ENCODE measurements around the gene KIAA1671. TPM values are rescaled to one million over a fixed set of nuclear protein-coding genes. Genes with fewer than 3 reads are reported as not detected.

The KIAA1671 gene
- total RNA-seq, 4 donors from 2014 or later = 14.2 to 34.2 (median 22.6) TPM

DNA sequence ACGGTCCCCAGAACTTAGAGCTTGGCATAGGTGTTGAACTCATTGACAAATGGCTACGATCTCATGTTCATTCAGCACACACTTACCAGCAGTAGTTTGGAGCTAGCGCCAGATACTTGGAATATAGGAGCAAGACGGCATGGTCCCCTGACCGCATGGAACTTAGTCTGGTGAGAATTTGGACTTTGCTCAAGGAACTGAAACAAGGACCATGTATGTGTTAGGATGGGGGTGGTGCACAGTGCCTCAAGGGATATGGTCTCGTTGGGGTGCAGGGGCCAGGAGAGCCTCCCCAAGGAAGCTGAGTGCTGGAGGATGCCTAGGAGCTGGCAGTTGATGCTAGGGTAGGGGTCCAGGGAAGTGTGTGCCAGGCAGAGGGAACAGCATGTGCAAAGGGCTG lies 119.2 kb downstream of the KIAA1671 start:
- H3K9me3 ChIP-seq = no peaks in the 10 kb centered on the region
- no peak for TF ChIP-seq POLR2AphosphoS5 (IDR thresholded peaks at IDR 0.05)
- TF ChIP-seq, protein P1, sequence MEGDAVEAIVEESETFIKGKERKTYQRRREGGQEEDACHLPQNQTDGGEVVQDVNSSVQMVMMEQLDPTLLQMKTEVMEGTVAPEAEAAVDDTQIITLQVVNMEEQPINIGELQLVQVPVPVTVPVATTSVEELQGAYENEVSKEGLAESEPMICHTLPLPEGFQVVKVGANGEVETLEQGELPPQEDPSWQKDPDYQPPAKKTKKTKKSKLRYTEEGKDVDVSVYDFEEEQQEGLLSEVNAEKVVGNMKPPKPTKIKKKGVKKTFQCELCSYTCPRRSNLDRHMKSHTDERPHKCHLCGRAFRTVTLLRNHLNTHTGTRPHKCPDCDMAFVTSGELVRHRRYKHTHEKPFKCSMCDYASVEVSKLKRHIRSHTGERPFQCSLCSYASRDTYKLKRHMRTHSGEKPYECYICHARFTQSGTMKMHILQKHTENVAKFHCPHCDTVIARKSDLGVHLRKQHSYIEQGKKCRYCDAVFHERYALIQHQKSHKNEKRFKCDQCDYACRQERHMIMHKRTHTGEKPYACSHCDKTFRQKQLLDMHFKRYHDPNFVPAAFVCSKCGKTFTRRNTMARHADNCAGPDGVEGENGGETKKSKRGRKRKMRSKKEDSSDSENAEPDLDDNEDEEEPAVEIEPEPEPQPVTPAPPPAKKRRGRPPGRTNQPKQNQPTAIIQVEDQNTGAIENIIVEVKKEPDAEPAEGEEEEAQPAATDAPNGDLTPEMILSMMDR (IDR thresholded peaks at IDR 0.05) = no peak
- TF ChIP-seq EP300 (IDR thresholded peaks at IDR 0.05) = no peak
- no peak for TF ChIP-seq POLR2A (IDR thresholded peaks at IDR 0.05; ENCODE audit: low read depth)
- WGBS = 96% methylated on average over 6 of the region's 6 CpGs
- no peak for DNase-seq (ENCODE audit: extremely low spot score)
- H3K36me3 ChIP-seq = no peaks in the 10 kb centered on the region
- peak overlapping the region in 2 of 4 donors; percentile 52 to 54 for H3K4me3 ChIP-seq
- intact Hi-C loops (cut with DNase I) = no loop called here
- no peaks in the 10 kb centered on the region for H3K27me3 ChIP-seq
- H3K4me1 ChIP-seq = peaks cover 6 to 55% (median 43%) of the 10 kb centered on the region in 4 donors
- H3K27ac ChIP-seq (replicated peaks in 1 of 4) = no peak overlapping the region

DNA sequence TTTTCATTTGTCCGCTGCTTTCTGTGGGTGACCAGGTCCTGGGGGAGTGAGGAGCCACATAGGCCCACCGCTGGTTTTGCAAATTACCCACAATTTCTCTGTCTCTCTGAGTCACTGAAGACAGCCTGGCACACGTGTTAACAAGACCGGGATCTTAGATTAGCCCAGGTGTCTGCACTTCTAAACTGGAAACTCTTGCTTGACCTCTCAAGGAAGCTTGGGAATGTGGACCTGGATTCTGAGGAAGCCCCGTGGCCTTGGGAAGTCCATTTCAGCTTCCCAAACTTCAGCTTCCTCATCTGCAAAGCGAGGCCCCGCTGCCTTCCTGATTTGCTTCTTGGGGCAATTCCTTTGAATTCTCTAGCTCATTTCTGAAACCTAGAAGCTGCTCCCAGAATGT lies 119.9 kb downstream of the KIAA1671 start:
- Histone ChIP-seq H3K4me3 (no peak overlapping the region), H3K9me3 (no peaks in the 10 kb centered on the region), H3K36me3 (no peaks in the 10 kb centered on the region), H3K27ac (replicated peaks in 1 of 4) (no peak overlapping the region), H3K27me3 (no peaks in the 10 kb centered on the region), H3K4me1 (peaks cover 6 to 48% (median 40%) of the 10 kb centered on the region in 4 donors)
- DNase-seq (ENCODE audit: extremely low spot score) = no peak
- intact Hi-C loops (cut with DNase I) = no loop called here
- no peak for TF ChIP-seq EP300 (IDR thresholded peaks at IDR 0.05)
- TF ChIP-seq POLR2AphosphoS5 (IDR thresholded peaks at IDR 0.05) = no peak
- TF ChIP-seq POLR2A (IDR thresholded peaks at IDR 0.05; ENCODE audit: low read depth) = no peak
- TF ChIP-seq, protein P1 (IDR thresholded peaks at IDR 0.05) = no peak
- WGBS = 86% methylated on average over 7 of the region's 7 CpGs

DNA sequence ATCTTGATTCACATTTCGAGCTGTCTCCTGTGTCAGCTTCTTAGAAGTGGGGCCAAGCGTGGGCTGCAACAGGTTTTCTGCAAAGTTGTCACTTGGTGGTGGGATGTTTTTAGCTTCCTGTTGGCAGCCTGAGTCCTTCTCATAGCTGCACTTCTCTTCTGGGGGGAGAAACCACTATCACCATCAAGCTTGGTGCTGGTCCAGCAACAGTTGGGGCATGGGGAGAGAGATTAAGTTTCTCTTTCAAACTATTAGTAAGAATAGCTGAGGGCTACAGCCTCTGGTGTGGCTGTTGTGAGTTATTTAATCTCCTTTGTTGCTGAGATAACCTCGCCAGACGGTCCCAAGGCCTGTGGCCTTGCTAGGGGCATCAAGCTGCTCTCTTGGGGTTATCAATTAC lies 123.8 kb downstream of the KIAA1671 start:
- TF ChIP-seq, protein P1 (IDR thresholded peaks at IDR 0.05) = no peak
- TF ChIP-seq POLR2A (IDR thresholded peaks at IDR 0.05; ENCODE audit: low read depth) (no peak), EP300 (IDR thresholded peaks at IDR 0.05) (no peak), POLR2AphosphoS5 (IDR thresholded peaks at IDR 0.05) (no peak)
- H3K9me3 ChIP-seq = no peaks in the 10 kb centered on the region
- H3K27me3 ChIP-seq = no peaks in the 10 kb centered on the region
- no peak overlapping the region for H3K27ac ChIP-seq (replicated peaks in 1 of 4)
- no peak for DNase-seq (ENCODE audit: extremely low spot score)
- H3K4me1 ChIP-seq = peaks cover 0 to 13% (median 9%) of the 10 kb centered on the region in 4 donors
- 57% methylated on average over 4 of the region's 4 CpGs for WGBS
- no peak overlapping the region for H3K4me3 ChIP-seq
- intact Hi-C loops (cut with DNase I) = no loop called here
- H3K36me3 ChIP-seq = no peaks in the 10 kb centered on the region

DNA sequence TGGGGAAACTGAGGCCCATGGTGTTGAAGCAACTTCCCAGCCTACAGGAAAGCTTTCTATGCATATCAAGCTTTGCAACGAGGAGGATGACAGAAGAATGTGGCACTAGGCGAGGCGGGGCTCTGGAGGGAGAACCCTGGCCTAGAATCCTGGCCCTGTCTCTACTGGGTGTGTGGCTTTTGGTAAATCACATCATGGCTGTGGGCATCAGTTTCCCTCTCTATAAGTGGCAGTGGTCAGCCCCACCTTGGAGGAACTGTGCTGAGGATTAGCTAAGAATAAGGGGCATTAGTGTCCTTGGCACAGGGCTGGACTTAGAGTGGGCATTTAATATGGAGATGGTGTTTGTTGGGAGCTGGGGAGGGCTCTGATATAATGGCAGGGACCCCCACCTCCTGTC lies 124.5 kb downstream of the KIAA1671 start:
- no peak for DNase-seq (ENCODE audit: extremely low spot score)
- H3K4me3 ChIP-seq = no peak overlapping the region
- no peak overlapping the region for H3K27ac ChIP-seq (replicated peaks in 1 of 4)
- no peaks in the 10 kb centered on the region for H3K27me3 ChIP-seq
- intact Hi-C loops (cut with DNase I) = no loop called here
- no peak for TF ChIP-seq POLR2AphosphoS5 (IDR thresholded peaks at IDR 0.05)
- TF ChIP-seq, protein P1 (IDR thresholded peaks at IDR 0.05) = no peak
- peaks cover 0 to 6% (median 2%) of the 10 kb centered on the region in 4 donors for H3K4me1 ChIP-seq
- WGBS = 64% methylated on average over 3 of the region's 3 CpGs
- H3K36me3 ChIP-seq = no peaks in the 10 kb centered on the region
- H3K9me3 ChIP-seq = no peaks in the 10 kb centered on the region

DNA sequence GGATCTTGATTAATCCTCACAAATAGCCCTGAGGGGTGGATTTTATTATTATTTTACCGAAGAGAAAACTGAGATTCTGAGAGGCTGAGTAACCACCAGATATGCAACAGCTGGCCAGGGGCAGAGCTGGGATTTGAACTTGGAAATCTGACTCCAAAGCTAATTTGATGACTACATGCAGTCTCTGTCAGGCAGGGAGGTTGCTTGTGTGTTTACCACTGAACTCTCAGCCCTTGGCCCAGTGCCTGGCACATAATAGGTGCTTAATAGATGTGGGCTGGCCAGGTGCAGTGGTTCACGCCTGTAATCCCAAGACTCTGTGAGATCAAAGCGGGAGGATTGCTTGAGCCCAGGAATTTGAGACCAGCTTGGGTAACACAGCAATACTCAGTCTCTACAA lies 125.4 kb downstream of the KIAA1671 start:
- 74% methylated on average over 3 of the region's 3 CpGs for WGBS
- no peak for DNase-seq (ENCODE audit: extremely low spot score)
- intact Hi-C loops (cut with DNase I) = no loop called here
- H3K27me3 ChIP-seq = no peaks in the 10 kb centered on the region
- H3K4me1 ChIP-seq = no peaks in the 10 kb centered on the region
- TF ChIP-seq POLR2AphosphoS5 (IDR thresholded peaks at IDR 0.05) (no peak), POLR2A (IDR thresholded peaks at IDR 0.05; ENCODE audit: low read depth) (no peak), EP300 (IDR thresholded peaks at IDR 0.05) (no peak)
- TF ChIP-seq, protein P1 (IDR thresholded peaks at IDR 0.05) = no peak
- no peak overlapping the region for H3K27ac ChIP-seq (replicated peaks in 1 of 4)
- H3K9me3 ChIP-seq = no peaks in the 10 kb centered on the region
- no peaks in the 10 kb centered on the region for H3K36me3 ChIP-seq
- no peak overlapping the region for H3K4me3 ChIP-seq

All from esophagus muscularis mucosa (tissue), 4 donors.